GOT3 (cell line): Measurements from ENCODE around the gene BAHCC1.
A peak's percentile ranks its signal among the peaks of the same experiment; 100 is the strongest.

Source experiments
- DNase-seq: peaks from one replicate; lab custom pipeline; 2025; ENCODE audit warnings: mixed read lengths; lab: John Stamatoyannopoulos, UW

BAHCC1 gene

DNA sequence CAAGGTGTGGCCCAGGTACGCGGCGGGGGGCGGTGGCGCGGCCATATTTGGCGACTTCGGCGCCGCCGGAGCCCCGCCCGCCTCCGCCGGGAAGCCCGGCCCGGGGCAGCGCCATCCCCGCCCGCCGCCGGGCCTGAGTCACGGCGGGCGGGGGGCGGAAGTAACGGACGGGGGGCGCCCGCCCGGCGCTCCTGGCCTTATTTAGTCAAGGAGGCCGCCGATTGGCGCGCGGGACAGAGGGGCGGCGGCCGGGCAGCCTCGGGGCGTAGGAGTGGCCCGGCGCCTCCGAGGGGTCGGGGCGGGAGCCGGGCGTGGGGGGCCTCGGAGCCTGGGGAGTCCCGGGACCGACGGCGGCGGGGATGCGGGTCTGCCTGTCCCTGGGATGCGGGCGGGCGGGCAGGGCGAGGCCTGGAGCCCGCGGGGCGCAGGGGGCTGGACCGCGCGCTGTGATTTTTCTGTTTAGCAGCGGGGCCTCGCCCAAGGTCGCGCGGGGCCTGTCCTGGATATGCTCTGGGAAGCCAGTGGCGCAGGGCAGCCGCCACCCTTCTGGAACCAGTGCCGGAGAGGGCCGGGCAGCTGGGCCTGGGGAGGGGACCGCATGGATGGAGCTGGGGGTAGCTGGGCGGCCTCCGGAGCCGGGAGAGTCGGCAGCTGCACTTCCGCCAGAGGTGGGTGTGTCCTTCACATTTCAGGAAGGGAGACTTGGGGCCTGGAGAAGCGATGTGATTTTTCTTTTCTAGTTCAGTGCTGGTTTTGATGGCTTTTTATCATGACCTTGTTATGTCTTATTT, 119.7 kb downstream of the BAHCC1 start:
- peak; percentile 41 for DNase-seq

DNA sequence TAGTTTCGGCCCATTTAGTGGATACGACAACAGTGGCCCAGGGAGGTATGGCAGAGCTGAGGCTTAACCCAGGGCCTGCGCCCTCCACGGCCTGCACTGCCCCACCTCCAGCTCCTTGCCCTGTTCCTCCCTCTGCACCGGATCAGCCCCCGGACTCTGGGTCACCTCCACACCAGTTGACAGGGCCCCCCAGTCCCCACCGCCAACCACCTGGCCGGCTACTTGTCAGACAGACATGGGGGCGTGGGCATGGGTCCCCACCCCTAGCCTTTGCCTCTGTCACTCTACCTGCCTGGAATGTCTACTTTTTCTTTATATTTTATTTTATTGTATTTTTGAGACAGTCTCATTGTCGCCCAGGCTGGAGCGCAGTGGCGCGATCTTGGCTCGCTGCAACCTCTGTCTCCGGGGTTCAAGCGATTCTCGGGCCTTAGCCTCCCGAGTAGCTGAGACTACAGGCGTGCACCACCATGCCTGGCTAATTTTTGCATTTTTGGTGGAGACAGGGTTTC, 120.3 kb downstream of the BAHCC1 start:
- no peak for DNase-seq
